NCI-H2171 treated with DMSO at 0.1 percent for 48 hours (cell line): Measurements from ENCODE around the gene PER3.

ENCODE experiments used
- DNase-seq: peaks from one replicate; lab custom pipeline; 2025; lab: John Stamatoyannopoulos, UW

Gene PER3

GRCh38 chr1:7833035-7833434 is 48.9 kb downstream of the PER3 start:
- DNase-seq: no peak

DNA sequence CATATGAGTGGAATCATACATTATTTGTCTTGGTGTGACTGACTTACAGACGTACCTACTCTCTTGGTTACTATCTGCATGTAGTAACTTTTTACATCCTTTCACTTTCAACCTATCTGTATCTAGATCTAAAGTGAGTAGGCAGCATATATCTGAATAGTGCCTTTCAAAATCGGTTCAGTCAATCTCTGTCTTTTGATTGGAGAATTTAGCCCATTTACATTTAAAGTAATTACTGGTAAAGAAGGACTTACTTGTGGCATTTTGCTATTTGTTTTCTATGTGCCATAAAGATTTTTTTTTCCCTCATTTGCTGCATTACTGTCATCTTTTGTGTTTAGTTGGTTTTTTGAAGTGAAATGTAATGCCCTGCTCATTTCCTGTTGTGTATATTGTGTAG is 54.6 kb downstream of the PER3 start:
- no peak for DNase-seq

DNA sequence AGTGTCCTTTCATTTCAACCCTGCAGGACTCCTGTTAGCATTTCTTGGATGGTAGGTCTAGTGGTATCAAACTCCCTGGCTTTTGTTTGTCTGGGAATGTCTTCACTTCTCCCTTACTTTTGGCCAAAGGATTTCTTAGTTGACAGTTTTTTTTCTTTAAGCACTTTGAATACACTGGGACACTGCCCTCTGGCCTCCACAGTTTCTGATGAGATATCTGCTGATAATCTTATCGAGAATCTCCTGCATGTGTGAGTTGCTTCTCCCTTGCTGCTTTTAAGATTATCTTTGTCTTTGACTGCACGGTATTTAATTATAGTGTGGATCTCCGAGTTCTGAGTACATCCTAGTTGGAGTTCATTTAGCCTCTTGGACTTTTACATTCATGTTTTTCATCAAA is 55.4 kb downstream of the PER3 start:
- DNase-seq: no peak

- DNase-seq: no peak
These were observed 58.4 kb downstream of the PER3 start for GRCh38 chr1:7842517-7842916.

GRCh38 chr1:7845761-7846160 is 61.7 kb downstream of the PER3 start:
- DNase-seq: no peak

DNA sequence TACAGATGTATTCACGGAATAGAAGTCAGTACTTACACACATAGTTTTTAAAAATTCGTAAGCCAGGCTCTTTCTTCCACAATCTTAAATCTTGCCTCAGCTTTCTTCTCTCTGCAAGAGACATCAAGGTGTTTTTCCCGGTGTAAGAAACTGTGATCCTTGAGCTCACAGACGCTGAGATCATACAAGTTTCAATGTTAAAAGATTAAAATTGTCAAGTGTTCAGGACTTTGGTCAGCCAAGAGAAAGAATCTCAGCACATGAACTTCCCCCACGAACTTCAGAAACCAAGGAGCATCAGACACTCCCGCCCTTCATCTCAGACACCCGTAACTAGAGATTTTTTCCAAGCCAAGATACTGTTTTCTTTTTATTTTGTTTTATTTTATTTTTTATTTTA is 62.6 kb downstream of the PER3 start:
- no peak for DNase-seq

GRCh38 chr1:7847599-7847998 is 63.5 kb downstream of the PER3 start:
- DNase-seq: no peak

DNA sequence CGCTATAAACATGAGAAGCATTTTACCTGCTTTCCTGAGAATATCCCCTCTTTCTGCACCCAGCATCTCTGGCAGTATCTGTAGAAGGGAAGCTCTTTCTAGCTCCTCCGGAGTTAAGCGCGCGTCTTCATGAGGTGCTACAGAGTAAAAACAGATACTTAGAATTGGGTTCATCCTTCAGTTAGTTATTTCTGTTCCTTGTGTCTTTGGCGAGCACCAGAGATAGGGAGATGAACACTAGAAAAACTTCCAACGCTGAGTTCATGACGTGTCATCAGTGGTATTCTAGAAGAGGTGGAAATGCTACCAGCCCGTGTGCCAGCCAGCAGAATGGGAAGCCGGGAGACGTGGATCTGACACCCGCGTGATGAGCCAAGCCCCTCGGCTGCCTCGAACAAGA is 66.7 kb downstream of the PER3 start:
- DNase-seq: no peak

- DNase-seq: no peak
These were observed 69.0 kb downstream of the PER3 start, which contains the start of gene UTS2 for GRCh38 chr1:7852804-7853683. Gene UTS2, minus strand, starts transcription at chr1:7853065. Its CDS starts 62 bp downstream, at chr1:7853003.

DNA sequence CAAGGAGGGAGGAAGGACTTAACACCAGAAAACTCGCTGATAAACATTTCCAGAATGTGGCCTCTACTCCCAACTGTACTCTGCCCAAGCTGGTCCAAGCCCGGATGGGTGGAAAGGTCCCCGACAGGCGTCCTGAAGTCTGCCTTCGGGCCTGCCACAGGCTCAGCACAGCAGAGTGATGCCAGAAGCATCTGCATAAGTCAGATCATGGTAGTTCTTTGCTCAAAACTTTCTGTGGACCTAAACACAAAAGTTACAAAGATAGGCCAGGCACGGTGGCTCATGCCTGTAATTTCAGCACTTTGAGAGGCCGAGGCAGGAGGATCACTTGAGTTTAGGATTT is 69.6 kb downstream of the PER3 start:
- DNase-seq: no peak

GRCh38 chr1:7856345-7856744 is 72.3 kb downstream of the PER3 start:
- DNase-seq: no peak

- no peak for DNase-seq
These were observed 72.9 kb downstream of the PER3 start for GRCh38 chr1:7857000-7857399.

DNA sequence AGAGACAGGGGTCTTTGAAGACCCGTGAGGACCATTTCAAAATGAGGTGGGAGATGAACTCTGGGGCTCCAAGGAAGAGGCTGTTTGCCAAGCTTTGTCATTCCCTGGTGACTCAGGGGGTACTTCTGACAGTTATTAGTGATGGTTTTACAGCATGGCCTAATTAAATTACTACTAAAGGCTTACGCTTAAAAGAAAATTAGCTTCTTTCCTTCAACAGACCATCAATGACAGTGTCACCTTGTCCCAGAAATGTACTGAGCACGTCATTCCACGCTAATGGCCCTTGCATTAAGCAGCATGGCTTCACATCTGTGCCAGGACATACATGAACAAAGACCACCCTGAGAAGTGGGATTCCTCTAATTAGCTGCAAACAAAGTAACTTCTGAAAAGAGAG is 73.9 kb downstream of the PER3 start:
- no peak for DNase-seq

- DNase-seq: no peak
These were observed 75.3 kb downstream of the PER3 start for GRCh38 chr1:7859406-7859805.

DNA sequence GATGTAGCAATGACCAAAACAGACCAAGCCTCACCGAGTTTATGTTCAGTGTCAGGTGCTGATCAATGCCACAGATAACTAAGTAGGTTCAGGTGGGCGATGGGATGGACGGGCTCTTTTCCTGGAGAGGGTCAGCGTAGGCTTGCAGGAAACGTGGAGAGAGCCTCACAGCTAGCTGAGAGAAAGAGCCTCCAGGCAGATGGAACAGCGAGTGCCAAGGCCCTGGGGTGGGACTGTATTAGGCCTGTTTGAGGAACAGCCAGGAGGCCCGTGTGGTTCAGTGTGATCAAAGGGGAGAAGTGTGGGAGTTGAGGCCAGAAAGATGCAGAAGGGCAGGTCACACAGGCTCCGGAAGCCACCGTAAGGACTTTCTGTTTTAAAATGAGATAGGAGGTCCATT is 76.0 kb downstream of the PER3 start:
- no peak for DNase-seq

- DNase-seq: no peak
These were observed 77.4 kb downstream of the PER3 start for GRCh38 chr1:7861452-7861851.

GRCh38 chr1:7862211-7863060 is 78.3 kb downstream of the PER3 start:
- no peak for DNase-seq

GRCh38 chr1:7863756-7864328 is 79.8 kb downstream of the PER3 start:
- no peak for DNase-seq

DNA sequence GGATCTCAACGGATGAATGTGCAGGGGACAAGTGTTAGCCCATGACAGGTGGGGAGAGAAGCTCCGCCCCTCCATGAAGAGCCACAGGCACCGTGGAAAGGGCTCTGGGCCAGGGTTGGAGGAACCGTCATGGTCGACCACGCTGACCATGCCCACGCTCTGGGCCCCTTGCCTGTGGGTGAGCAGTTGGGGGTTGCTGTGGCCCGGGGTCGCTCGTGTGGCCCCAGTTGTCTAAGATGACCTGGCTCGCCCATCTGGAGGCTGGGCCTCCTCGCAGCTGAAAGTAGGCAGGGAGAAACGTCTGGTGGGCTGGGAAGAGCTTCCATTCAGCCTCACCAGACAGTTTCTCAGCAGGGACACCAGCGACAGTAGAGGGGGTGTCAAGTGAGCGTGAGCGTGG is 81.9 kb downstream of the PER3 start:
- no peak for DNase-seq

- no peak for DNase-seq
These were observed 84.1 kb downstream of the PER3 start for GRCh38 chr1:7868070-7868780.

GRCh38 chr1:7869136-7869920 is 85.2 kb downstream of the PER3 start:
- no peak for DNase-seq
